NCI-H1694 treated with DMSO at 0.1 percent for 48 hours (cell line): Measurements from ENCODE around the gene JAKMIP2.
"Not testable (repeated sequence)": the region's sequence is repeated elsewhere in the genome, so short reads cannot be mapped to it uniquely, and the experiment has no call there.

ENCODE experiments used
- DNase-seq: peaks from one replicate; lab custom pipeline; 2025; lab: John Stamatoyannopoulos, UW

Gene JAKMIP2

DNA sequence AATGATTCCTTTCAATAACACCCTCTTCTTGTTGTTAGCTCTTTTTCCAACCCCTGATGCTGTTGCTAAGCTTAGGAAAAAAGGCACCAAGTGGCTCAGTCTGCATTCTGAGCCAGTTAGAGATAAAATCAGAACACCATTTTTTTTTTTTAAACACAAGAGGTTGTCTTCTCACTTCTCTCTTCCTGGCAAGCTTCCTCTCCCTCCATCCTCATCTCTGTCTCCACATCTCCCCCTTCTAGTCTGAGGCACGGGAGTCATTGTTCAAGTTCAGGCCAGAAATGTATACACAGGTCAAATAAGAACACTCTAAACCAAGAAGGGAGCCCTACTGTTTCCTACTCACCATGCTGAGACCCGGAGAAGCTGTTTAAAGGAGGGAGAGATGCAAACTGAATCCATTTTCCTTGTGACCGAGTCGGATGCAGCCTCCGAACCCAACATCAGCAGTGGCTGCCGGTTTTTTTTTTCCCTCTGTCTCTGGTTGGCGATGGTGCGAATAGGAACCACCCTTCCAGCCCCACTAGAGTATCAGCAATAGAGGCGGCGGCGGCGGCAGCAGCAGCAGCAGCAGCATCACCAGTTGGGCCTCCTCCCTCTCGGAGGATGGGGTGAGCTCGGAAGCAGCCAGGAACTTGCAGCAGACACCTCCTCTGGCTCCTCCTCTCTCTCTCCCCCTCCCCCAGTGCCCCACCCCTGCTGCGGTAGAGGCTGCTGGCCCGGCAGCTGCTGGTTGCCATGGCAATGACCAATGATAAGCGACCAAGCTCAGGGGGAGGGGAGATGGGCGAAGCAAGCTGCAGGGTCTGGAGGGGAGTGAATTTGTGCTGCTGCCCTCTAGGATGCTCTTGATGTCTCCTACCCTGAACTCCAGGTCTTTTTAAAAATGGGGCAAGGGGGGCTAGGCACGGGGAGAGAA lies at the start of gene JAKMIP2:
Gene JAKMIP2, minus strand, starts transcription at position 619 of the 919 bp plus-strand sequence. CDS start 110,922 bp downstream, outside the sequence.
- DNase-seq = peak; percentile 93

DNA sequence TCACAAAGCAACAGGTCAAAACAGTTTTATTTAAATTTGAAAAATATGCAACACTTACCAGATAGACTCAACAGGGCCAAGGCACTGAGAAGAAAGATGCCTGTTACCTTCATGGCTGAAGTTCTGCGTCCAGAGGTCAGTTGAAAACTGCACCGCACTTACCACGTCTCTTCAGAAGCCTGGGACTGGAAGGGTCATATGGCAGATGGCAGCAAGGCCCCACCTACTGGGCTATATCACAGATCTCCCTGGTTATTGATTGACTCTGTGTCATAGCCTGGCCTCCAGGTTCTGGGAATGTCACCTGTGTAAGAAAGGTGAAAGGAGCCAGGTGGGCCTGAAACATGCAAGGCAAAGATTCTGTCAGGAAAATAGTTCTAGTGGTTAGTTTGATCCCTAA lies 48.9 kb upstream of the JAKMIP2 start, which contains the start of gene SPINK1:
Gene SPINK1, minus strand, starts transcription at position 207 of the 400 bp plus-strand sequence. Its CDS starts 94 bp downstream, at position 113.
- DNase-seq = no peak

DNA sequence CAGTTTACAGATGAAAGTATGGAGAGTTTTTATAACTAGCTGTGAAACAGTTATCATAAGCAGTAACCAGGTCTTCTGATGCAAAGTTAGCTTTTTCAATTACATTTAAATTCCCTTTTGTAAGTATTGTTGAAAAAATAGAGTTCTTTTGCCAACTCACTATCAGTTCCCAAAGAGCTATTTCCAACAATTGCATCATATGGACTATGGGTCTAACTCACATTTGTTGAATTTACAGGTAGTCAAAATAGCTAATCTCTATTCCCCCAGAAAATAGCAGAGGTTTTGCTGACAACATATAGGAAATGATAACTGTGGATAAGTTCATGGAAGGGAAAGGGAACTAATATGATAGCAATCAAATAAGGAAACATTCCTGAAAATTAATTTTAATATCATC lies 47.5 kb upstream of the JAKMIP2 start:
- no peak for DNase-seq

DNA sequence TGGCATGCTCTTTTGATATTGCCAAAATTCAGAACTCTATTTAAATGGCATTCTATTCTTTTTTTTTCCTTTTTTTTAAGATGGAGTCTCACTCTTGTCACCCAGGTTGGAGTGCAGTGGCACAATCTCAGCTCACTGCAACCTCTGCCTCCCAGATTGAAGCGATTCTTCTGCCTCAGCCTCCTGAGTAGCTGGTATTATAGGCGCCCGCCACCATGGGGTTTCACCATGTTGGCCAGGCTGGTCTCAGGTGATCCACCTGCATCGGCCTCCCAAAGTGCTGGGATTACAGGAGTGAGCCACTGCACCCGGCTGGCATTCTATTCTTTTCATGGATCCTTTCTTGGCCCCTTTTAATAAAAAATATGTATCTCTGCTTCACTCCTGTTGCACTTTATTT lies 44.5 kb upstream of the JAKMIP2 start:
- not testable (repeated sequence) for DNase-seq

DNA sequence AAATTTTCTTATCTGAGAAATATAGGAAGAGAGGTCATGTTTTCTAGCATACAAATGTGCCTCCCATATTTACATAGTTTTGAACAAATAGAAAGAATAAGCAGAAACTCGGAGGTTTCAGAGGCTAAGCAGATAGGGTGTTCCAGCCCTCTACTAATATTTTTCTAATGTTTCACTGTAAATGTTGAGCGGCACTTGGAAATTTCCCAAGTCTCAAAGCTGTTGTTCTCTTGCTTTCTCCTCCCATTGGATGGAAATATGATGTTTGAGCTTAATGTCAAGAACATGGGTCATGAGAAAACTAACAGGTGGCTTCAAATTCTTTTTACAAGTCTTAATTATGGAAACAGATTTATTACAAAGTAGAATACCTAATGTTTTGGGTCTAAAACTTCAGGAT lies 43.8 kb upstream of the JAKMIP2 start:
- no peak for DNase-seq

DNA sequence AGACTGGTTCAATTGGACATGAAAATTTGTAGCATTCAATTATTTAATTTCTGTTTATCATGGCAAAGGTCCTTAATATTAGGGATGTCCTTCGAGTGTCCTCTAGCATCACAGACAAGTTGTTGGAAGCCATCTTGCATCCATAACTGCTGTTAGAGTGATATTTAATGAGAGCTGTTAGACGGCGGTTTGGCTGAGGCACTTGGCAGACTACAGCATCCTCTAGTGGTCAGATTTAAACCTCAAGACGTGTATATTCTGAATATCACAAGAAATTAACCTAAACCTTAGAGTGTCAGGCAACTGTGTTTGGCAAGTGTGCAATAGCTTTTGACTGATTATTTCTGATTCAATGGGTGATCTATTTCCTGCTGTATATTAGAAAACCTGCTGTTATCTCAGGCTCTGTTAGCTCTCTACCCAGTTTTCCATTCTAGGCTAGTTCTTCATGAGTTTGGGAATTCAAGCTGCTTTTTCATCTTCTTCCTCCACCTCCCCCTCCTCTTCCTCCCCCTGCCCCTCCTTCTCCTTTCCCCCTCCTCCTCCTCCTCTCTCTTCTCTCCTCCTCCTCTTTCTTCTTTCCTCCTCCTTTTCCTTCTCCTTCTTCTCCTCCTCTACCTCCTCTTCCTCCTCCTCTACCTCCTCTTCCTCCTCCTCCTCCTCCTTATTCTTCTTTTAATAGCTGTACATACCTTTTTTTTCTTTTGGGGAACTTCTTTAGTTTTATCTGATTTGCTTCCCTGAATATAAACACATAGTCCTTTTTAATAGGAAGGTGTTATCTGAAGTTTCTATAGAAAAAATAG lies 40.4 kb upstream of the JAKMIP2 start:
- DNase-seq = peak; percentile 79

DNA sequence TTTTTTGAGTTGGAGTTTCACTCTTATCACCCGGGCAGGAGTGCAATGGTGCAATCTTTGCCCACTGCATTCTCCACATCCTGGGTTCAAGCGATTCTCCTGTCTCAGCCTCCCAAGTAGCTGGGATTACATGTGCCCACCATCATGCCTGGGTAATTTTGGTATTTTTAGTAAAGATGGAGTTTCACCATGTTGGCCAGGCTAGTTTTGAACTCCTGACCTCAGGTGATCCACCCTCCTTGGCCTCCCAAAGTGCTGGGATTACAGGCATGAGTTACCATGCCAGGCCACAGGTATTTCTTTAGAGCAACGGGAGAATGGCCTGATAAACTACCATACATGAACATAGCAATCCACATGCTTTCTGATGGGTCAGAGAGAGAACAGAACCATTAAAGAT lies 39.7 kb upstream of the JAKMIP2 start:
- DNase-seq = not testable (repeated sequence)

DNA sequence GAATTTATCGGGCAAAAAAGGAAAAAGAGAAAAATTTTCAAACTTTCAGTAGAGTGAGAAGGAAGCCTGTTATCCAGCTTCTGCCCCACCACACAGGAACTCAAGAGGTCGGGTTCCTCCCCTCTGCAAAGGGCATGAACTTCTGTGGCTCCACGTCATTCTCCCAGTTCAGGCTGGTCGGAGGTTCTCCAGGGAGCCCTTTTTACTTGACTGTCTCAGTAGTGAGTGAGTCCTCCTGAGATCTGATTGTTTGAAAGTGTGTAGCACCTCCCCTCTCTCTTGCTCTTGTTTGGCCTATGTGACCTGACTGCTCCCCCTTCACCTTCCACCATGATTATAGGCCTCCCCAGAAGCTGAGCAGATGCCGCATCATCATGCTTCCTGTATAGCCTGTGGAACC lies 39.2 kb upstream of the JAKMIP2 start:
- DNase-seq = no peak

DNA sequence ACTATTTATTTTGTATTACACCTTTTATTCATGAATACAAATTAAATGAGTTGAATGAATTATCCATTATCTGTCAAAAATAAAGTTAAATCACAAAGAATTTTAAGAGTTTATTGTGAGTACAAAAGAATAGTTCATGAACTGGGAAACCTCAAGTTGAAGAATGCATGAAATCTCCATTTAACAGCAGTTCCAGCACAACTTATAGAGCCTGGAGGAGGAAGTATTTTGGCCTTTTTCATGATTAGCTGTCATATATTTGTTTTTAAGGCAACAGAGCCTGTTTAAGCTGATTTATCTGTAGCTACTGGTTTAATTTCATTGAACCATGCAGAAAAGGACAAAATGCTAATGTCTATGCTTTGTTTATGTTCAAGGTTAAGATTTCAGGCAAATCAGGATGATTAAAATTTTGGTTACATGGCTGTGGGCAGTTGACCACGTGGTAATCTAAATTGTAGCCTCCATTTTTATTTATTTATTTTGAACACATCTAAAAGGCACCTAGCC lies 36.8 kb upstream of the JAKMIP2 start:
- DNase-seq = no peak

DNA sequence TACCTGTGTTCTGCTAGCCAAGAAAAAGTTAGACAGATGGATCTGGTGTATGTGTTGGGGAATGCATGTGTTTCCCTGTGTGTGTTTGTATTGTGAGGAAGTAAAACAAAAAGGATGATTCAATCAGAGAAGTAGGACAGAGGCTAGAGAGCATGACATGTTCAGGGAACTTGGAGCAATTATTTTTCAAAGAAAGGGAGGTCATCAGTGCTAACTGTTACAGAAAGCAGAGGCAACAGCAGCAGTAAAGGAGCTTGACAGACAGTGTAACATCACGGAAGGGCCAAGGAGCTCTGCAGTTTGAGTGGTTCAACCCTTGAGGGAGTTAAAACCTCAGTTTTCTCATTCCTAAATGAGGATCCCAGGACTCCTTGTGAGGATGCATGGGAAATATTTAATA lies 35.8 kb upstream of the JAKMIP2 start:
- no peak for DNase-seq

DNA sequence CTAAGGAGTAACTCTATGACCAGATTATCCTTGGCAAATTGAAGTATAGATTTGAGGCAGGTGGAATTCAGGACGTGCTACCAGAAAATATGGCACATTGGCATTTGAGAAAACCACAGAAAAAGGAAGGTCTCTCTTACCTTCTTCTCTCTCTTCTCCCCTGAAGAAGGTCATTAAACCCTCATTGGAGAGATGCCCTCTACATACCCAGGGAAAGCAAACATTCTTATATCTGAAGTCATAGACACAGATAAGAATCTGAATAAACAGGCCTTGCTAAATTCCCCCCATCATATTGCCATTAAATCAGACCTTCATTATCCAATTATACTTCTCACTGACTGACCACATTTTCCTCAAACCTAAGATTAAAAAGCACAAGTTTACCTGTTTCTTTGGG lies 31.2 kb upstream of the JAKMIP2 start:
- DNase-seq = no peak

DNA sequence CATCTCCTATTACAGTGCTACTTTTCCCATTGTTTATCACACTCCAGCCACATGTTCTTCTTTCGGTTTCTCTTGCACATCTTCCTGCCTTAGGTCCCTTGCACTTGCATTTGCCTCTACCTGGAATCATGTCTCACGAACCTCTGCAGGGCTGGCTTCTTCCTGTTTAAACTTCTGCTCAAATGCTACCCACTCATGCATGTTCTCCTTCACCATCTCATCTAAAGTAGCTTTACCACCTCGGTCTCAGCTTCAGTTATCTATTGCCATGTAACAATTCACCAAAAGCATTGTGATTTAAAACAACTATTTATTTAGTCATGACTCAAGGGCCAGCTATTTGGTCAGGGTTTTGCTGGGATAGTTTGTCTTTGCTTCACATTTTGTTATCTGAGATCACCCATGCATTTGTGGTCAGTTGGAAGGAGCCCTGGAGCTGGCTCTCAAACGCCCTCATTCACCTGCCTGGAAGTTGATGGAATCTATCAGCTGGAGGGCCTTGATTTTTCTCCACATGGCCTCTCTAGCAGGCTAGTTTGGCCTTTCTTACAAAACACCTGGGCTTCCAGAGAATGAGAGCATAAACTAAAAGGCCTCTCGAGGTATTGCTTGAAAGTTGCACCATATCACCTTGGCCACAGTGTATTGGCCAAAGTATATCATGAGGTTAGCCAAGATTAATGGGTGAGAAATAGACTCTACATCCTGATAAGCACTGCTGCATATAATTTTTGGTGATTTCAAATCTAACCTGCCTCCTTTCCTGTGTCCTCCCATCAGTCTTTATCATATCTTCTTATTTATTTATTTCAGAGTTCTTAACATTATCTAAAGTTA lies 27.5 kb upstream of the JAKMIP2 start:
- DNase-seq = no peak

DNA sequence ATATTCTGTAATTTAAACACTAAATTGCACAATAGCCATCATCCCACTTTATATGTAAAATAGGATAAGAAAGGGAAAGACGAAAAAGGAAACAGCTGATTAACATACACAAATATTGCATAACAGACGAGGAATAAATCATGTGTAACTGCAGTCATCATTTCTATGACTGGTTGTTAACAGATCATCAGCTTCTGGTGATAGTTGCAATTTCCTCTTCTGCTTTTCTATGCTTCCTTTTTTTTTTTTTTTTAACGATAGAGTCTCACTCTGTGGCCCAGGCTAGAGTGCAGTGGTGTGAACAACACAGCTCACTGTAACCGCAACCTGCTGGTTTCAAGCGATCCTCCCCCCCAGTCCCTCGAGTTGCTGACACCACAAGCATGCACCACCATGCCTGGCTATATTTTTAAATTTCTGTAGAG lies 22.5 kb upstream of the JAKMIP2 start:
- no peak for DNase-seq

DNA sequence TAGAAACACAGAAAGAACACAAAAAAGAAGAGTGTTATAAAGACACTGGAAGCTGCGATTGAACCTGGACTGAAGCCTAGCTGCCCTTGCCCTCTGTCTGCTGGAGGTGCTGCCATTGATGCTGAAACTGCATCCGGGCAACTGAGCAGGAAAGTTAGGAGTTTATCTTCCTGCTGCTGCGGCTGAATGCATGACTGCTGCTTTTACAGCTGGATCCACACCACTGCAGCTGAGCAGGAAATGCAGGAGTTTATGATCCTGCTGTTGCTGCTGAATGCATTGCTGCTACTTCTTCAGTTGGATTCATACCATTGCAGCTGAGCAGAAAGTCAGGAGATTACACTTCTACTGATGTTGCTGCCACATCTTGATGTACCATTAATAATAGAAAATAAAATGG lies 21.8 kb upstream of the JAKMIP2 start:
- no peak for DNase-seq

DNA sequence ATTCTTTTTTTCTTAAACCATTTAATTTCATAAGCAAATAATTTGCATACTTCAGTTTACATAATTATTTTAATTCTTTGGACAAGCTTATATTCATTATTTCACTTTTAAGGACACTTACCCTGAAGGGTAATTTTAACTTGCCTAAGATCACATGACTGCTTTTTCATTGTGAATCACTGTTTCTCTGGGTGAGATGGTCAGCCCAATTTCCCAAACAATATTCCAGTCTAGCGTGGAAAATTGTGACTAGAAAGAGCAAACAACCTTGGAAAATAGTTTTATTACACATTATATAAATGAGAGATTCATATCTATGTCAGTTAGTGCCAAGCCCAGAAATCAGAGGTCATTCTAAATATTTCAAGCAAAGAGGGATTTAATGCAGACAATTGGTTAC lies 21.4 kb upstream of the JAKMIP2 start:
- DNase-seq = no peak

DNA sequence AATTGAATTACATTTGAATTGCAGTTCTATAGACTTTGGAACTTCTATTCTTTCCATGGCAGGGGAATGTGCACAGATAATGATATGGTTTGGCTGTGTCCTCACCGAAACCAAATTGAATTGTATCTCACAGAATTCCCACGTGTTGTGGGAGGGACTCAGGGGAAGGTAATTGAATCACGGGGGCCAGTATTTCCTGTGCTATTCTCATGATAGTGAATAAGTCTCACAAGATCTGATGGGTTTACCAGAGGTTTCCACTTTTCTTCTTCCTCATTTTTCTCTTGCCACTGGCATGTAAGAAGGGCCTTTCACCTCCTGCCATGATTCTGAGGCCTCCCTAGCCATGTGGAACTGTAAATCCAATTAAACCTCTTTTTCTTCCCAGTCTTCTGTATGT lies 20.6 kb upstream of the JAKMIP2 start:
- DNase-seq = not testable (repeated sequence)

DNA sequence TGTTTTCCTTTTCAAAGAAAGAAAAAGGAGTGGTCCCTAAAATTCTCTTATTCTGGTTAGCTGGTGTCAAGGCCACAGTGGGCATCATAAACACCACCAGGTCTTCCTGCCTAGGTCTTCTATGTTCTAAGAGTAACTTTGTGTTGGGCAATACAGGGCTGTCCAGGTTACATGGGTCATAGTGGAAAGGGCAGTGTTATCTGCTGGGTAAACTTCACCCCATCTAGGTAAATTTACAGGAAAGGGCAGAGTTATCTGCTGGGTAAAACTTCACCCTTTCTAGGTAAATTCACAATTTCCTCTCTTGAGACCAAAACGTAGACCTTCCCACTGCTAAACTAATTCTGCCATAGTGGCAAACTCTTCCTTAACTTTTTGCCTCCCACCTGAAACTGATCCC lies 18.9 kb upstream of the JAKMIP2 start:
- DNase-seq = no peak

DNA sequence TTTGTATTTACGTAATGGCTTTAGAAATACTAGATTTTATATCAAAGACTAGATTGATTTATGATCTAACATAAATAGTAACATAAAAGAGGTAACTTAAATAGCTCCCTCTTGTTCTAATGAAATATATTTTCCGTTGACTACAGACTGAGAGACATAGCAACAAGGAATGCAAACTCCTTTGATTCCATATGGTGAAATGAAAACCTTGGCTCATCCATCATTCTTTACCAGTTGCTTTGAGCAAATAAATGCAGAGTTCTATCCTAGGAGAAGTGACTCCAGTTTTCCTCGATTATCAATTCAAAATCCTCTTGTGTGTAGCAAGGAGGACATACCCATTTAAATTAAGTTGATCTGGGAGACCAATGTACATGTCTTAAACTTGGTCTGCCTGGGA lies 18.0 kb upstream of the JAKMIP2 start:
- DNase-seq = no peak

DNA sequence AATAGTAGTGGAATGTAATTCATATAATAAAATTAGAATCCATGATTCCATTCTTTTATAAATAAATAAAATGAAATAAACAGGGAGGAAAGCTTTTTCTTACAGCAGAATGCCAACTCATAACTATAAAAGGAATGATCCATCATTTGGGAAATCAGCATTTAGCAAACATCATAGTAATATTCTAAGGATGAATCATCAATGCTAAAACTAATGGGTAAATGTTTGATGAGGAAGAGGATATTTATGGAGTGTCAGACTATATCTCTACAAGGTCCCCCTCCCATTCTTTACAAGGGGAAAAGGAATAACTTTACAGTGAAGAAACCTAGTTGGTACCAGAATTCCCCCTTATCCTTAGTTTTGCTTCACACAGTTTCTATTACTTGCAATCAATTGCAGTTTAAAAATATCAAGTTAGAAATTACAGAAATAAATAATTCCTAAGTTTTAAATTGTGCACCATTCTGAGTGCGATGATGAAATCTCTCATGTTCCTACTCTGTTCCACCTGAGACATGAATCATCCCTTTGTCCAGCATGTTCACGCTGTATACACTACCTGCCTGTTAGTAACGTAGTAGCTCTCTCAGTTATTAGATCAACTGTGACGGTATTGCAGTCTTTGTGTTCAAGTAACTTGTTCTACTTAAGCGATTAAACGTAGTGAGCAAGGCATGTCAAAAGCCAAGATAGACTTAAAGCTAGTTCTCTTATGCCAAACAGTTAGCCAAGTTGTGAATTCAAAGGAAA lies 14.2 kb upstream of the JAKMIP2 start:
- DNase-seq = no peak

DNA sequence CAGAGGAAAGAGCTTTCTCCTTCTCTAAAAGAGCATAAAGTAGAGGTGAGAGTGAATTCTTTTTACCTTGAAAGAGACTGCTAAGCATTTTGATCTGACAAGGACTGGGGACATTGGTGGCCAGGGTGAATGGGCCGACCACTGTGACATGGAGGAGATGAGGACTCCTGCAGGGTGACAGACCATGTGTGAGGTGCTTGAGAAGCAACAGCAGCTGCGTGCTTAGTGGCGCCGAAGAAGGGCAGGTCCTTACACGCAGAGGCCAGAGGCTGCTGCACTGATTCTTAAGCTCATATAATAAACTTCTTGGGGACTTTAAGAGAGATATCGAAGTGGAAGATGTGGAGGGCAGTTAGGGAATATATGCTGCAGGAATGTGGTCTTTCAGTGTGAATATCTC lies 8.7 kb upstream of the JAKMIP2 start:
- DNase-seq = no peak

DNA sequence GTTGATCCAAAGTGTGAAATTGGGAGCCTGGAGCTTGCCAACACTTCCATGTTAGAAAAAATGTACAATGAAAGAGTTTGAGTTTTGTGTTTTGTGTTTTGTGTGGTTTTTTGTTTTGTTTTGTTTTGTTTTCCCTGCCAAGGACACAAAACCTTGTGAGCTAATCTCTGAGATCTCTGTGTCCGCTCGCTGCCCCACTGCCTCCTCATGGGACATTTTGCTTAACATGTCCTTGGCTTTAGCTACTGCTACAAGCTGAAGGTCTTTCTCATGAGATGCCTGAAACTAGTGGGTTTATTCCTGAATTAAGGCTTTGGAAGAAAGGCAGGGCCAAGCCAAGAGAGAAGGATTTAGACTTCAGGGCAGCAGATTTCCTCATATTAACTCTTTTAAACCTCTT lies 7.3 kb upstream of the JAKMIP2 start:
- no peak for DNase-seq
